Cerebellar nuclear complex (tissue), 1 donor: ENCODE data around the gene OR8H1.

ENCODE experiments used
- DNase-seq, 2 experiments: peaks; one replicate each; lab custom pipeline; 2025; lab: John Stamatoyannopoulos, UW

The OR8H1 gene

GRCh38 chr11:56292154-56292553 lies at the start of gene OR8H1:
Gene OR8H1, minus strand, starts transcription at chr11:56292254. Its CDS starts 1,192 bp downstream, at chr11:56291062.
- no peak for DNase-seq

GRCh38 chr11:56340289-56340688 lies 48.2 kb upstream of the OR8H1 start:
- no peak for DNase-seq

- DNase-seq = no peak
Observed at GRCh38 chr11:56333156-56333555, 41.1 kb upstream of the OR8H1 start.

- no peak for DNase-seq
Observed at GRCh38 chr11:56331861-56332491, 39.9 kb upstream of the OR8H1 start.

- no peak for DNase-seq
Observed at GRCh38 chr11:56314844-56315243, 22.8 kb upstream of the OR8H1 start, which contains the start of gene OR8K3. Gene OR8K3, plus strand, starts transcription at chr11:56315144. Its CDS starts 3,163 bp downstream, at chr11:56318307.

- DNase-seq = no peak
Observed at GRCh38 chr11:56307836-56308235, 15.8 kb upstream of the OR8H1 start.

GRCh38 chr11:56296898-56297297 lies 4.8 kb upstream of the OR8H1 start:
- no peak for DNase-seq

GRCh38 chr11:56273854-56274253 lies 18.2 kb downstream of the OR8H1 start, which contains the start of gene OR5T1:
Gene OR5T1, plus strand, starts transcription at chr11:56274154. Its CDS starts 1,485 bp downstream, at chr11:56275639.
- no peak for DNase-seq

GRCh38 chr11:56271092-56271491 lies 21.0 kb downstream of the OR8H1 start:
- DNase-seq = no peak

GRCh38 chr11:56251954-56252353 lies 40.1 kb downstream of the OR8H1 start, which contains the start of gene OR5T3:
Gene OR5T3, plus strand, starts transcription at chr11:56252254. Its CDS starts 0 bp downstream, at chr11:56252254.
- DNase-seq = no peak
